Measurements from ENCODE around the gene PARVG.
"Not testable (repeated sequence)": the region's sequence is repeated elsewhere in the genome, so short reads cannot be mapped to it uniquely, and the experiment has no call there.

PARVG gene

GRCh38 chr22:44211946-44212930, 31.5 kb downstream of the PARVG start:
- DNase-seq (ENCODE audit: low read depth), result no peak

- DNase-seq (ENCODE audit: low read depth), result no peak
Observed at GRCh38 chr22:44212936-44213335, 32.2 kb downstream of the PARVG start.

- no peak for DNase-seq (ENCODE audit: low read depth)
Observed at GRCh38 chr22:44213489-44214043, 32.8 kb downstream of the PARVG start.

- no peak for DNase-seq (ENCODE audit: low read depth)
Observed at GRCh38 chr22:44214187-44214586, 33.5 kb downstream of the PARVG start.

- DNase-seq (ENCODE audit: low read depth), result no peak
Observed at GRCh38 chr22:44214764-44215163, 34.0 kb downstream of the PARVG start.

GRCh38 chr22:44215287-44215686, 34.6 kb downstream of the PARVG start:
- DNase-seq (ENCODE audit: low read depth), result no peak

- no peak for DNase-seq (ENCODE audit: low read depth)
Observed at GRCh38 chr22:44217346-44217745, 36.6 kb downstream of the PARVG start.

GRCh38 chr22:44218071-44218470, 37.3 kb downstream of the PARVG start:
- DNase-seq (ENCODE audit: low read depth), result no peak

- DNase-seq (ENCODE audit: low read depth), result no peak
Observed at GRCh38 chr22:44219101-44219870, 38.6 kb downstream of the PARVG start.

GRCh38 chr22:44220727-44221680, 40.3 kb downstream of the PARVG start:
- no peak for DNase-seq (ENCODE audit: low read depth)

- DNase-seq (ENCODE audit: low read depth), result no peak
Observed at GRCh38 chr22:44221710-44222475, 41.2 kb downstream of the PARVG start.

GRCh38 chr22:44224166-44224565, 43.4 kb downstream of the PARVG start:
- no peak for DNase-seq (ENCODE audit: low read depth)

GRCh38 chr22:44225091-44225689, 44.5 kb downstream of the PARVG start:
- no peak for DNase-seq (ENCODE audit: low read depth)

- DNase-seq (ENCODE audit: low read depth), result no peak
Observed at GRCh38 chr22:44225812-44226211, 45.1 kb downstream of the PARVG start.

GRCh38 chr22:44229331-44229730, 48.6 kb downstream of the PARVG start:
- no peak for DNase-seq (ENCODE audit: low read depth)

GRCh38 chr22:44229809-44230208, 49.1 kb downstream of the PARVG start:
- no peak for DNase-seq (ENCODE audit: low read depth)

- DNase-seq (ENCODE audit: low read depth), result no peak
Observed at GRCh38 chr22:44231233-44231632, 50.5 kb downstream of the PARVG start.

- DNase-seq (ENCODE audit: low read depth), result not testable (repeated sequence)
Observed at GRCh38 chr22:44234372-44234771, 53.6 kb downstream of the PARVG start.

- DNase-seq (ENCODE audit: low read depth), result no peak
Observed at GRCh38 chr22:44237290-44237689, 56.6 kb downstream of the PARVG start.

GRCh38 chr22:44241121-44241520, 60.4 kb downstream of the PARVG start:
- not testable (repeated sequence) for DNase-seq (ENCODE audit: low read depth)

Measured in activated T-cell treated with anti-CD3 and anti-CD28 coated beads for 1 hour (primary cell).